Sigmoid colon (tissue), 3 donors: ENCODE measurements around the gene NUP62.

Experiments
- CTCF ChIP-seq, 4 experiments: fragments of 450-650 bp in 3 of 4; fragments of 200-600 bp in 1 of 4; IDR thresholded peaks; one replicate each; pipeline ENCODE4 v1.5.1; 2016 to 2019; ENCODE audit warnings: antibody characterized with exemption in 4 of 4, mild to moderate bottlenecking in 3 of 4, moderate library complexity in 2 of 4
- POLR2A ChIP-seq, 2 donors: fragments of 450-650 bp; IDR thresholded peaks; one replicate each; pipeline ENCODE4 v1.6.1; 2016; ENCODE audit warnings: antibody characterized with exemption in 2 of 2, mild to moderate bottlenecking in 2 of 2, moderate library complexity in 2 of 2

GRCh38 chr19:49937750-49938381 lies 8.6 kb upstream of the NUP62 start:
- TF ChIP-seq POLR2A (IDR thresholded peaks at IDR 0.05): no peak
- peak; percentile 71 to 94 (median 91) for TF ChIP-seq CTCF (IDR thresholded peaks at IDR 0.05)
